ENCODE data around the gene MAML3.

MAML3 gene

GRCh38 chr4:140123666-140124377 is 30.2 kb downstream of the MAML3 start:
- DNase-seq: no peak

GRCh38 chr4:140122891-140123290 is 31.1 kb downstream of the MAML3 start:
- DNase-seq: no peak

GRCh38 chr4:140121646-140122045 is 32.3 kb downstream of the MAML3 start:
- DNase-seq: no peak

- no peak for DNase-seq
Measured at GRCh38 chr4:140118931-140119640, 34.9 kb downstream of the MAML3 start.

- DNase-seq: no peak
Measured at GRCh38 chr4:140117947-140118346, 36.0 kb downstream of the MAML3 start.

- no peak for DNase-seq
Measured at GRCh38 chr4:140116442-140117104, 37.4 kb downstream of the MAML3 start.

GRCh38 chr4:140115140-140115539 is 38.8 kb downstream of the MAML3 start:
- DNase-seq: no peak

- no peak for DNase-seq
Measured at GRCh38 chr4:140113653-140114052, 40.3 kb downstream of the MAML3 start.

- no peak for DNase-seq
Measured at GRCh38 chr4:140112576-140112975, 41.4 kb downstream of the MAML3 start.

GRCh38 chr4:140111256-140111655 is 42.7 kb downstream of the MAML3 start:
- DNase-seq: no peak

- no peak for DNase-seq
Measured at GRCh38 chr4:140110542-140111215, 43.3 kb downstream of the MAML3 start.

GRCh38 chr4:140109737-140110136 is 44.2 kb downstream of the MAML3 start:
- no peak for DNase-seq

- no peak for DNase-seq
Measured at GRCh38 chr4:140109292-140109691, 44.7 kb downstream of the MAML3 start.

- no peak for DNase-seq
Measured at GRCh38 chr4:140108713-140109230, 45.2 kb downstream of the MAML3 start.

GRCh38 chr4:140108243-140108642 is 45.7 kb downstream of the MAML3 start:
- no peak for DNase-seq

GRCh38 chr4:140106289-140106844 is 47.6 kb downstream of the MAML3 start:
- DNase-seq: no peak

GRCh38 chr4:140105436-140105835 is 48.5 kb downstream of the MAML3 start:
- no peak for DNase-seq

GRCh38 chr4:140103676-140104075 is 50.3 kb downstream of the MAML3 start:
- no peak for DNase-seq

- DNase-seq: no peak
Measured at GRCh38 chr4:140102421-140102820, 51.6 kb downstream of the MAML3 start.

- DNase-seq: no peak
Measured at GRCh38 chr4:140100771-140101170, 53.2 kb downstream of the MAML3 start.

- DNase-seq: no peak
Measured at GRCh38 chr4:140099983-140100382, 54.0 kb downstream of the MAML3 start.

- DNase-seq: peak; percentile 31
Measured at GRCh38 chr4:140098455-140099160, 55.4 kb downstream of the MAML3 start.
